CD4-positive, alpha-beta T cell treated with Interferon gamma for 1 hour (primary cell): ENCODE results near the gene TGFB1I1.
"Not testable (repeated sequence)": the region's sequence is repeated elsewhere in the genome, so short reads cannot be mapped to it uniquely, and the experiment has no call there.

Experiments
- DNase-seq: peaks from one replicate; pipeline ENCODE4 v3.0.0-alpha.2; 2020

Gene TGFB1I1

GRCh38 chr16:31471875-31472708 lies at the start of gene TGFB1I1:
Gene TGFB1I1 (plus strand): TSS chr16:31472152. CDS start chr16:31472189, 37 bp downstream.
- DNase-seq: no peak

- no peak for DNase-seq
Observed at GRCh38 chr16:31423241-31423640, 48.7 kb upstream of the TGFB1I1 start.

GRCh38 chr16:31423801-31424200 lies 48.2 kb upstream of the TGFB1I1 start:
- no peak for DNase-seq

GRCh38 chr16:31427441-31428278 lies 44.3 kb upstream of the TGFB1I1 start:
- peak; percentile 78 for DNase-seq

- DNase-seq: no peak
Observed at GRCh38 chr16:31428279-31428597, 43.7 kb upstream of the TGFB1I1 start, which contains the start of gene COX6A2. Gene COX6A2 (minus strand): TSS chr16:31428360. CDS start chr16:31428325, 35 bp downstream.

- DNase-seq: no peak
Observed at GRCh38 chr16:31428638-31429247, 43.2 kb upstream of the TGFB1I1 start.

GRCh38 chr16:31429314-31429713 lies 42.6 kb upstream of the TGFB1I1 start:
- DNase-seq: no peak

GRCh38 chr16:31429796-31430195 lies 42.2 kb upstream of the TGFB1I1 start:
- no peak for DNase-seq

GRCh38 chr16:31430380-31431052 lies 41.4 kb upstream of the TGFB1I1 start:
- DNase-seq: no peak

- no peak for DNase-seq
Observed at GRCh38 chr16:31435341-31436220, 36.4 kb upstream of the TGFB1I1 start.

GRCh38 chr16:31436221-31437045 lies 35.5 kb upstream of the TGFB1I1 start:
- DNase-seq: no peak

- DNase-seq: no peak
Observed at GRCh38 chr16:31438414-31438813, 33.5 kb upstream of the TGFB1I1 start.

- DNase-seq: not testable (repeated sequence)
Observed at GRCh38 chr16:31439023-31439422, 32.9 kb upstream of the TGFB1I1 start.

GRCh38 chr16:31439519-31439918 lies 32.4 kb upstream of the TGFB1I1 start:
- no peak for DNase-seq

- no peak for DNase-seq
Observed at GRCh38 chr16:31440516-31441184, 31.3 kb upstream of the TGFB1I1 start.

- no peak for DNase-seq
Observed at GRCh38 chr16:31441956-31442355, 30.0 kb upstream of the TGFB1I1 start.

GRCh38 chr16:31445931-31446330 lies 26.0 kb upstream of the TGFB1I1 start:
- not testable (repeated sequence) for DNase-seq

- DNase-seq: no peak
Observed at GRCh38 chr16:31451201-31451600, 20.8 kb upstream of the TGFB1I1 start.

GRCh38 chr16:31451681-31452351 lies 20.1 kb upstream of the TGFB1I1 start:
- DNase-seq: no peak

GRCh38 chr16:31452631-31453106 lies 19.3 kb upstream of the TGFB1I1 start:
- no peak for DNase-seq
